ENCODE measurements around the gene PDE11A.
"Not testable (repeated sequence)": the region's sequence is repeated elsewhere in the genome, so short reads cannot be mapped to it uniquely, and the experiment has no call there.

The PDE11A gene

DNA sequence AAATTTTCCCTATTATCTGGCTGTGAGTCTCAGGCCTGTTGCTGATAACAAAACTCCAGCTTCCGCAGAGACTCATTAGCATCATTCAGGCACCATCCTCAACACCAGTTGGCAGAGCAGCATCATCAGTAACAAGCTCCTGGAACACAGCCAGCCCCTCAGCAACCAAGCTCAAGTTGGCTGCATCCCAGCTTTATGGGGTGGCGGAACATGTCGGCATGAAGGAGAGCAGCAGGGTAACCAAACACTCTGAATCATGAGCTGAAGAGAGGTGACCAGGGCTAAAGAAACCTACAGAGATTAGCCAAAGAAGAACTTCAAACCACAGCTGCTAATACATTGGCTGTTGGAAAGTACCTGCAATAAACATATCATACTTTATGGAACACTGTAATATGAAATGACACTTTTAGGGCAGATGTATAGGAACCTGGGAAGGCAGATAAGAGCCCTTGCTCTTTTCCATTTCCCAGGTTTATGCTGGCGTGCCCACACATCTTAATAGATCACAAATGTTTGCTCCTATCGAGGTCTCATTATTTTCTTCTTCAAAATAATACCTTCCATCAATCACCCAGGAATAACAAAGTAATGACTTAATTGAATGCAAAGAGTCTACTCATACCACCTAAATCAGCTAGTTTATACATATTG, 63.8 kb downstream of the PDE11A start:
- DNase-seq: no peak

DNA sequence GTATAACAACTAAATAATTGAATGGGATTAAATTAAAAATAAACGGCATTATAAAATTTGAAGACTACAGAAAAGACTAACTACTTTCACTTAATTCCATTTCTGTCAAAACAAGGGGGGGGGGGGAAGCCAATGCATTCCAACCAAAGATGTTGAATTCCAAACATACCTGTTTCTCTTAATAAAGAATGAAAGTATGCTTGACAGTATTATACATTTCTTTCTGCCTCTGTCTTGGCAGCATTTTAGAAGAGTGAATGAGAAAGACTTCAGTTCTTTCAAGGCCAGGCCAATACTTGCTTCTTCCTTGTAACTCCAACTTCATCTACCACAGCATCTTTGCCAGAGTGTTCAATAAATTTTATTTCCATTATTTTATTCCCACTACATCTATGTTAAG, 65.9 kb downstream of the PDE11A start:
- no peak for DNase-seq

DNA sequence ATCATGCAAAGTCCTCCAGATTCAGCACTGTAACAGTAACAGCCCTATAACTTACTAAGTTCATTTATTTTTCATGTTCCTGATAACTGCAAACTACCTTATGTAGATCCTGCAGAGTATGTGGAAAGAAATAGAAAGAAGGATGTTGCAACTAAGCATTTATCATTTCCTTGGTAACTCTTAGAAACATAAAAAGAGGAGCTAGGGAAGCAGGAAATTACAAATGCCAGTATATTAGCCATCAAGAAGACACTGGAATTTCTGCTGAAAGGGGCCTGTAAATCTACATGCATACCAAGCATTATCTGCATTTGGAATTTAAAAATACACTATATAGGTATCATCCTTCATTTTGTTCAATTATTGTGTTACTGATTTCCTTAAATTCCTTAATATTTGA, 66.8 kb downstream of the PDE11A start:
- no peak for DNase-seq

DNA sequence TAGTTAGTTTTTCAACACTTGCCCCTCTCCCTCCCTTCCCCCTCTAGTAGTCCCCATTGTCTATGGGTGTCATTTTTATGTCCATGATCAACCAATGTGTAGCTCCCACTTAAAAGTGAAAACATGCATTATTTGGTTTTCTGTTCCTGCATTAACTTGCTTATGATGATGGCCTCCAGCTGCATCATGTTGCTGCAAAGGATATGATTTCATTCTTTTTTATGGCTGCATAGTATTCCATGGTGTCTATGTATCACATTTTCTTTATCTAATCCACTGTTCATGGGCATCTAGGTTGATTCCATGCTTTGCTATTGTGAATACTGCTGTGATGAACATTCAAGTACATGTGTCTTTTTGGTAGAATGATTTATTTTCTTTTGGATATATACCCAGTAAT, 70.5 kb downstream of the PDE11A start:
- DNase-seq: no peak

DNA sequence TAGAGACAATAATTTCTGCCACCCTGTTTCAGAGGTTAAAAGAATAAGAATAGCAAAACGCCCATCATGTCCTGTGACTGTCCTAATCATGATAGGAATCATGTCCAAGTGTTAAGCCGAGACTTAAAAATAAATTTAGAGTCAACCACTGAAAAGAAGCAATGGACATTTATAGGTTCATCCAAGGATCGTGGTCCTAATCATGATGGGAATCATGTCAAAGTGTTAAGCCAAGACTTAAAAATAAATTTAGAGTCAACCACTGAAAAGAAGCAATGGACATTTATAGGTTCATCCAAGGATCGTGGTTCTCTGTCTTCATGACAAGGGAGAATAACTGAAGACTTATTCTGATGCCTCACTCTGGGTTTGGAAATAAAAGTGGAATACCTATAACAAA, 73.6 kb downstream of the PDE11A start:
- DNase-seq: no peak

DNA sequence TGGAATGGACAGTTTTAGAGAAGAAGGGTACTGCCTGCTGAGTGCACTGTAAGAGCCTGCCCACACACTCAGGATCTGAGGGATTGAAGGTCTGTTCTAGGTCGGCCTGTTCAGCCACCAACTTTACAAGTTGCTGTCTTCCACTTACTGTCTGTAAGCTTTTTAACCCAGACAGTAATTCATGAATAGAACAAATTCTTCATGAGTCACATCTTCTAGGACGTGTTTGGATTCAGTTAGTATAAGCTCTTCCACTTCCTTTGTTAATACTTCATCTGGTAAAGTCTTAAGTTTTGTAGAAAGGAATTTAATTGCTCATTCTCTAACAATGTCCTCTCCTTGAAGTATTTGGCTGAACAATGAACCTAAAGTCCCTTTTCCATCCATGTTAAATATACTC, 74.6 kb downstream of the PDE11A start:
- DNase-seq: no peak

DNA sequence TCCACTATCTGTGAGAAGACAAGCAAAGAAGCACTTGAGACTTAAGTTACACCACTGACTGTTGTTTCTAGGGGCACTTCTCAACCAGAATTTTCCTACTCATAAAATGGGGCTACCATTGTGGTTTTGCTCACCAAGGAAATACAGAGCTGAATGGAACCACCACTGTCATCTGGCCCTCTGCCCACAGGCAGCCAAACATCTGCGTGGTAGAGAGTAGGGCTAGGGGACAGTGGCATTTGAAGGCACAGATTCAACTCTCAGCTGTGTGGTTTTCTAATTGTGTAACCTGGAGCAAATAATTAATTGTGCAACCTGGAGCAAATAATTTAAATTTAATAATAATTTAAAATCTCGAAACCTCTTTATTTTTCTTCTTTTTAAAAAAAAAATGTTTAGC, 79.6 kb downstream of the PDE11A start:
- no peak for DNase-seq

DNA sequence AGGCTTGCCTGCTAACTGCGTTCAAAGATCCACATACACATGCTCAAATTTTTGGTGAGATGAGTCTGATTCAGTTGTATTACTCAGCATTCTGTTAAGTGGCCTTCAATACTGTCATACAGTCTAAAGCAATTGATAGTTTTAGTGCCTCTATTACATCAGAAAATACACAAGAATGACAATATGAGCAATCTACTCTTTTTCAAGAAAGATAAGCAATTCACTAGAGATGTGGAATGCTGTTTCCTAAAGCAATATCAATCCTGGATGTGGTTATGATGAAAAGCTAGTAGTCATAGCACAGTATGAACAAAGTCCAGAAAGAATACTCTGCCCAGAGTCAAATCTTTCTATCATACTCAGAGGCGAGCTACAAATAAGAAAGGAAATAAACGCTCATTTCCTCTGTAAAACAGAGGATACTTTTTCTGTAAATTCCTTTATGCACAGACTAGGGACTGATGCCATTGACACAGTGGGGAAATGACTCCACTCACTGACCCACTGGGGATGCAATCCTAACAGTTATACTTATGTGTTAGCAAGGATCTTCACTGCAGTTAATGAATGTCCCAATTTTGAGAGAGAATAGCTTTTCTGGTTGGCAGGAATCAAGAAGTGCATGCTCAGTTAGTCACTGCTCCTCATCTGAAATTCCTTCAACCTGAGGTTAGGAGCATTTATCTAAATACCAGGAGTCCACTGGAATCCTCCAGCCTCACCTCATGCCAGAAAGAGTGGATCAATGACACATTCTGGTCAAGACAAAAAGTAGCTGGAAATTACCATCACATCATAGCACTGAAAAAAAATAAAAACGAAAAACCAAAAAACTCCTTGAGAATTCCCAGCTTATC, 83.3 kb downstream of the PDE11A start:
- no peak for DNase-seq

DNA sequence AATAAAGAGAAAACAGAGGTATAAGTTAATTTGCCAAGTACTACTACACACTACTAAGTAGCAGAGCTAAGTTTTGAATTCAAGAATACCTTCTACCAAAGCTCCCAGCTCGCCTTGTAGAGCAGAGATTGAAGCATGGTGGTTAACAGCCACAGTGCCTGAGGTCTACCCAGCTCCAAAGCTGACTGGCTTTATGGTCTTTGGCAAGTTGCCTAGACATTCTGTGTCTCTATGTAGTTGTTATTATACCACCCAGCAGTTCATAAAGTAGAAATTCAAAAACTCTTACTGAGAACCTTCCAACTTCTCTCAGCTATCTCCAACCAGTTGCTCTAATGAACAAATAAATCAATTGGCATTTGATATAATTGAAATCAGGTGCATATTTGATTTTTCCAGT, 87.8 kb downstream of the PDE11A start:
- no peak for DNase-seq

DNA sequence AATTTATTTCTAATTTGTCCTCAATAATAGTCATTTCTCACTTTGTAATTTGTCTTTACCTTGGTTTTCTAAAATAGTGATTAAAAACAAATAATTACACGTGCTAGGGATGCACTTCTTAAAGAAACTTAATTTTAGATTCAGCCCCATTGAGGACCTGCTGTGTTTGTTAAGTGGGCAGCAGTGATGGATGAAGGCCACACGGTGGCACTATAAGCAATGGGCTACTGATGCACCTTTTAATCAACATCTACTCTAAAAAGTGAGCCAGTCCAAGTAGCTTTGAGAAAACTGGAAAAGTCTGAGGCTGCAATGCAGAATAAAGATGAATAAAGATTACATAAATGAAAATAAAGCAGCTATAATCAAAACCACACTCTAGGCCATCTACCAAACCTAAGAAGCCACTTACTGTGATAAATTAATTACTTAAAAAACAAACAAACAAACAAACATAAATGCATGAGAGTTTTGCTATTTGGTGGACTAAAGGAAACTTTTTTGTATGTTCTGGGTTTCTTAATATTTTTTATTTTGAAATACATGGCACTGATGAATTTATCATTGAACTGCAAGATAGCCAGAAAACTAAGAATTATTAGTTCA, 89.3 kb downstream of the PDE11A start:
- DNase-seq: peak; percentile 30

DNA sequence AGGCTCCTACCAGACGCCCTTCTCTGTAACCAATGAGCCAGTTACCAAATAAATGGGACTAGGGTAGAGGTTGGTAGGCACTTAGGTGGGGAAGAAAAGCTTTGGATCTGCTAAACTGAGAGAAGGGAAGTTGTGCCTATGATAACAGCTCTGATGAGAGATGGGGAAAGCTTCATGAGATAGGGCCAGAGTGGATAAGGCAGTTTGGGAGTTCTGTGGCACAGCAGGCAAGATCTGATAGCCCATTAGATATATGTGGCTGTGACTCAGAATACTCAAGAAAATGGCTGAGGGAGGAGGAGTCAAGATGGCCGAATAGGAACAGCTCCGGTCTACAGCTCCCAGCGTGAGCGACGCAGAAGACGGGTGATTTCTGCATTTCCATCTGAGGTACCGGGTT, 99.8 kb downstream of the PDE11A start:
- DNase-seq: no peak

DNA sequence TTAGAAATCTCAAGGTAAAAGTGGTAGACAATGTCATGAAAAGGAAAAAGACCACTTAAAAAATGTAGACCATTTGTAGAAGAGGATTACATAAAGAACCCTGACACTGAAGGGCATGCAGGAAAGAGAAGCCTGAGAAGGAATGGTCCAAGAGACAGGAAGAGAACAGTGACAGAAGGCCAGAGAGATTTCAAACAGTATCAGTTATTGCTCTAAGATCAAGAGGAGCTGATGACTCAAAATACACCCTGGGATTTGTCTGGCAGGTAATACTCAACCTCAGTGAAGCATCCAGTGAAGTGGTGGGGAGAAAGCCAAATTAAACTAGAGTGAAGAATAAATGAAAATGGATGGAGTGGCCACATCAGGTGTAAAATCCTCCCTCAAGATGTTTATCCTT, 100.5 kb downstream of the PDE11A start:
- no peak for DNase-seq

DNA sequence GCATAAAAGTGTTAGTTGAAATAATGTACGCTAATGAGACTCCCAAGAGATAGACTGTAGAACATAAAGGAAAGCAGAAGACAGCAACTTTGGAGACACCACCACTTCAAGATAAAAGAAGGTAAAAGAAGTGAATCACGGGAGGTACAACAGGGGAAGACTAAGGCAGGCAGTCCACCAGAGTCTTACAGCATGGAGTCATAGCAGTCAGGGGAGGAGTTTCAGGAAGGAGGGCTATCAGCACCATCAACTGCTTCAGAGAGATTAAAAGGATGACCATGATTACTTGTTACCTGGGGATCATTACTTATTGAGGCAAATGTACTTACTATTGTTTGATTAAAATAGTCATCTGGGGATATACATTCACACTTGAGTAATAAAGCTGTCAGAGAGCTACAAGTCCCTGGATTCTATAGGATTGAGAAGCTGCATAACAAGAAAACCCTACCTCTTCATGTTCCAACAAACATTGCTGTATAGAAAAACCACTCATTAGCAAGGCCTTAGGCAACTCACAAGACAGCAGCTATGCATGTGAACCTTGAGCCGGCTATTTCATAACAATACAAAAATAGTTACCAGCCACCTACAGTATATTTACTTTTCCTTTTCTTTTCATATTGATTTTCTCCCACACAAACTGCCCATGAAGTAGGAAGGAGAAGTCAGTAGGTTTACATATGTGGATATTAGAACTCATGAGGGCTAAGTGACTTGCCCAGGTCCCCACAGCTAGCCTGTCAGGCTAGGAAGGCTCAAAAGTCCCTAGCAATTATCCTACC, 101.7 kb downstream of the PDE11A start:
- no peak for DNase-seq

DNA sequence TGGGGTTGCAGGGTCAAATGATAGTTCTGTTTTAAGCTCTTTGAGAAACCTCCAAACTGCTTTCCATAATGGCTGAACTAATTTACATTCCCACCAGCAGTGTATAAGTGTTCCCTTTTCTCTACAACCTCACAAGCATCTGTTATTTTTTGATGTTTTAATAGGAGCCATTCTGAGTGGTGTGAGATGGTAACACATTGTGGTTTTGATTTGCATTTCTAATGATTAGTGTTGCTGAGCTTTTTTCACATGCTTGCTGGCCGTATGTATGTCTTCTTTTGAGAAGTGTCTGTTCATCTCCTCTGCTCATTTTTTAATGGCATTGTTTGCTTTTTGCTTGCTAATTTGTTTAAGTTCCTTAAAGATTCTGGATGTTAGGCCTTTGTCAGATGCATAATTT, 107.7 kb downstream of the PDE11A start:
- no peak for DNase-seq

DNA sequence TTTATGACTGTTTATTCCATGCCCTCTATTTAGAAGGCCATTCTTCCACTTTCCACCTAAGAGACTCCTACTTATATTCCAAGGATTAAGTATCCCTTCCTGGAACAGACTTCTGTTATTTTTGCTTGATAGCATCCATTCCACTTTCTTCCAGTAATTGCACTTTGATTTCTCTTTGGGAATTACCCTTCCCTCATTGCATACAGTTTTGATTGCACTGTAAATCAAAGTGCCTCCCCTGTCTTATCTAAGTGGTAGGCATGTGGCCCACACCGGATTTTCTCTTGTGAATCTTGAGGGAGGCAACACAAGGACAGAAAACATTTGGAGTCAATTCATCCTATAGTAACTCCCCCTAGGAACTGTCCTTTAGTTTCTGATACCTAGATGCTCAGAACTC, 120.4 kb downstream of the PDE11A start:
- DNase-seq: no peak

DNA sequence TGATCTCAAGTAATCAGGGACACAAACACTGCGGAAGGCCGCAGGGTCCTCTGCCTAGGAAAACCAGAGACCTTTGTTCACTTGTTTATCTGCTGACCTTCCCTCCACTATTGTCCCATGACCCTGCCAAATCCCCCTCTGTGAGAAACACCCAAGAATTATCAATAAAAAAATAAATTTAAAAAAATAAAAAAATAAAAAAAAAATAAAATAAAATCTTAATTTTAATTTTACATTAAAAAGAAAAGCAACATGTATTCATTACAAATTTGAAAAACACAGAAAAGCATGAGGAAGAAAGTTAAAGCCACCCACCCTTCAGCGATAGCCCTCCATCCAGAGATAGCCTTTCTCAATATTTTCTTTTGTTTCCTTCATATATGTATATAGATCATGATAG, 125.0 kb downstream of the PDE11A start:
- not testable (repeated sequence) for DNase-seq

DNA sequence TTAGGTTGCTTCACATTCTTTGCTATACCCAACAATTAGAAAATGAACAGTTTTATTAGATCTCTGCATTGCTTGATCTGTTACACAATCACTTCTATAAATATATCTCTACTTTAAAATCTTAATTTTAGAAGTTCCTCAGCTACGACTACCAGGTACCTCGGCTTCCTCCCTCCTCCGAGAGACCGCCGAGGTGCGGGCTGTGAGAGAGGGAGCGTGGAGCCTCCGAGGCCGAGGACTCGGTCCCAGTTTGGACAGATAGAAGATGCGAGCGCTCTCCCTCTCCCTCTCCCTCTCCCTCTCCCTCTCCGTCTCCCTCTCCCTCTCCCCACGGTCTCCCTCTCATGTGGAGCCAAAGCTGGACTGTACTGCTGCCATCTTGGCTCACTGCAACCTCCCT, 128.0 kb downstream of the PDE11A start:
- not testable (repeated sequence) for DNase-seq

DNA sequence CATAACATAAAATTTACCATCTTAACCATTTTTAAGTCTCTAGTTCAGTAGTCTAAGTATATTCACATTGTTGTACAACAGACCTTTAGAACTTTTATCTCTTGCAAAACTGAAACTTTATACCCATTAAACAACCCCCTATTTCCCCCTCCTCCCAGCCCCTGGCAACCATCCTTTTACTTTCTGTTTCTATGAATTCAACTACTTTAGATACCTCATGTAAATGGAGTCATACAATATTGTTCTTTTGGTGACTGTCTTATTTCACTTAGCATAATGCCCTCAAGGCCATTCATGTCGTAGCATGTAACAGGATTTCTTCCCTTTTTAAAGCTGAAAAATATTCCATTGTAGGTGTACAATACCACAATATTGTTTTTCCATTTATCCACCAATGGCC, 129.8 kb downstream of the PDE11A start:
- DNase-seq: no peak

DNA sequence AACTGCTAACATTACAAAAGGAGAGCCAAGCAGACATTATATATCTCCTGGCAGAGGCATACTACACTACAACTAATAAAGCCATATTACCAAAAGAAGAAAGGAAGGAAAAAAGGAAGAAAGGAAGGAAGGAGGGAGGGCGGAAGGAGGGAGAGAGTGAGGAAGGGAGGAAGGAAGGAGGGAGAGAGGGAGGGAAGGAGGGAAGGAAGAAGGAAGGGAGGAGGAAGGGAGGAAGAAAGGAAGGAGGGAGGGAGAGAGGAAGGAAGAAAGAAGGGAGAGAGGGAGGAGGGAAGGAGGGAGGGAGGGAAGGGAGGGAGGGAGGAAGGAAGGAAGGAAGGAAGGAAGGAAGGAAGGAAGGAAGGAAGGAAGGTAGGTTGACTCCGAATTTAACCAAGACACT, 133.4 kb downstream of the PDE11A start:
- no peak for DNase-seq

DNA sequence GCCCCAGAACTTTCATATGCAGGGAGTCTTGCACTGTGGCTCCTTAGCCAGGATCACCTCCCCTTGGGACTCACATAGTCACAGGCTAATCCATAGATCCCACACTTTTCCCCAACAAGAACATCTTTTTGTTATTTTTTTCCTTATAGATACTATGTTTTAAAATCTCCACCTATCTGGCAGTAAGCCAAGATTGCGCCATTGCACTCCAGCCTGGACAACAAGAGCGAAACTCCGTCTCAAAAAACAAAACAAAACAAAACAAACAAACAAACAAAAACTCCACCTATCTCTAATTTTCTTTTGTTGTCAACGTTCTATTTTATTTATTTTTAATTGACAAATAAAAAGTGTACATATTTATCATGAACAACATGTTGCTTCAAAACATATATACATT, 141.7 kb downstream of the PDE11A start:
- DNase-seq: no peak

DNA sequence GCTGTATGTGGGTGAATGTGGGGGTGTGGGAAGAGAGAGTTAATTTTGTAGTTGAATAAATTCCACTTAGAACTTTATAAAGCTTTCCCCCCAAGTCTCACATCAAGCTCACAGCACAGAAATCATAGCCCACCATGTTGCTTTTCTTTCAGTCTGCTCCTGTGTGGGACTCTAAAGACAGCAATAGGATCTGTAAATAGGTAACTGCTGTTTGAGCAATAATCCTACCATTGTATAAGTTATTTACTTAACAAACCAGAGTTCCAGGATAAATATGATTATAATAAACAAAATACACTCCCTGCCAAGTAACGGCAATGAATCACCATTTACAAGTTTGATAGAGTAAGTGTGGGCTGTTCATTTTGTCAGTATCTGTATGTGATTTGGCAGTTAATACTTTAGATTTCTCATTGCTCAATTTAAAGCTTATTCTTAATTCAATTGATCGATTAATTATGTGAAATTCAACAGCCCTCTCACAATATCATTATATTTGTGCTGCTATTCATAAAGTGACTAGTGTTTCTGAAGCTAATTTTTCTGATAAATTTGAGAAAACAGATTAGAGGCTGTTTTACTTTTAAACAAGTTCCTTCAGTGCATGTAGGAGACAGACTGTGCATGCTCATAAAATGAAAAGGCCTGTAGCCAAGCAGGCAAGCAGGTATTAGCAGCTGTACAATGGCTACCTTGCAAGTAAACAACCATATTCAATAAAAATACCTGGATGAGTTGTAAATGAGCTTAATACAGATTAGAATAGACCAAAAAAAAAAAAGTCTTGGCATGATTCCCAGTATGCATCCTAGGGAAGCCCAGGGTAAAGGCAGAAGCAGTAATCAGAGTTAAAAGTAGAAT, 142.7 kb downstream of the PDE11A start:
- DNase-seq: no peak

DNA sequence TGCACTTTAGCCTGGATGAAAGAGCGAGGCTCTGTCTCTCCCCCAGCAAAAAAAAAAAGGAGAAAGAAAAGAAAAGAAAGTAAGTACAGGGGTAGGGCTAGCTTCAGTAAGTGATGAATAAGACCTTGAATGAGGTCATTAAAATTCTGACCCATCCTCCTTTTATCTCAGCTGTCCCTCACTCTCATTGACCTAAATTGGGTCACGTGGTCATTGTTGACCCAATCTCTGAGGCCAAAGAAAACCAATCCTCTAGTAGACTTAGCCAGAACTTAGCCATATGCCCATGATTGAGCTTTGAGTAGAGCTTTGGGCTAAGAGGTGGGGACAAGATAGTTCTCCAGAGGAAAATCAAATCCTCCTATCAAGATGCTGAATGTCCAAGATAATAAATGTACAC, 149.3 kb downstream of the PDE11A start:
- DNase-seq: no peak

DNA sequence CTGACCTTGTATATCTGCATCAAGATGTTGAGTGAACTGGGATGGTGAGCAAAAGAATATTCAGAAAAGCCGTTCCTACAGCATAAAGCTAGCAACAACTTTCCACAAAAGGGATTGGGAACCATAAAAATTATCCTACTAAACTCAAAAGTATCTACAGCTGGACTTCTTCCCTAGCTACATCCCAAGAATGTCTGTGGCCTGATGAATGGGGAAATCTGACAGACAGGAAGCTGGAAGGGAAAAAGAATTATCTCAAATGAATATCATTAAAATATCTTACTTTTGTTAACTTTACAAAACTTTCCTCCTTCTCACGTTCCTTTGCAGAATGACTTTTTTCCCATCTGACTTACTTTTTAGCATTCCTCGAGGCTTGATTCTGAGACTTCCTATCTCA, 150.9 kb downstream of the PDE11A start:
- DNase-seq: no peak

Data from KG1 (cell line).